WTC11 (cell line): ENCODE results near the gene FGFBP2. TPM values are rescaled to one million over a fixed set of nuclear protein-coding genes. Genes with fewer than 3 reads are reported as not detected.
A peak's percentile ranks its signal among the peaks of the same experiment; 100 is the strongest.

Source experiments
- ATAC-seq: fragments of 200-7000 bp; cut with Tn5 transposase; 2 replicates; pipeline ENCODE4 v1.10.0; 2021; ENCODE audit warnings: mild to moderate bottlenecking, moderate library complexity
- CTCF ChIA-PET: fragments of 300-600 bp; sonication (Branson Sonifier 250); formaldehyde crosslinking; loops from one replicate; lab custom pipeline; 2021; ENCODE audit warnings: antibody characterized with exemption; lab: Charles Lee
- POLR2A ChIA-PET: fragments of 350-600 bp; sonication (Branson Sonifier 250); formaldehyde crosslinking; loops from one replicate; lab custom pipeline; 2021; ENCODE audit warnings: antibody characterized with exemption; lab: Charles Lee
- DNase-seq: peaks from one replicate; pipeline ENCODE4 v3.0.0; 2021; ENCODE audit warnings: low spot score
- H3K27ac Mint-ChIP-seq: 2 replicates; pipeline ENCODE4 v1.8.0; 2021; ENCODE audit warnings: mixed read lengths
- H3K27me3 Mint-ChIP-seq: 2 replicates; pipeline ENCODE4 v1.8.0; 2021; ENCODE audit warnings: low read depth, mild to moderate bottlenecking, moderate library complexity, mixed read lengths
- H3K36me3 Mint-ChIP-seq: 2 replicates; pipeline ENCODE4 v1.8.0; 2021; ENCODE audit warnings: mixed read lengths
- H3K4me1 Mint-ChIP-seq: 2 replicates; pipeline ENCODE4 v1.8.0; 2022; ENCODE audit warnings: mixed read lengths
- H3K4me3 Mint-ChIP-seq: 2 replicates; pipeline ENCODE4 v1.8.0; 2021; ENCODE audit warnings: mild to moderate bottlenecking, moderate library complexity, mixed read lengths
- H3K9me3 Mint-ChIP-seq: 2 replicates; pipeline ENCODE4 v1.8.0; 2021; ENCODE audit warnings: mixed read lengths
- AR ChIP-seq: fragments of 250-450 bp; sonication (Bioruptor Pico); IDR thresholded peaks from 2 replicates; pipeline ENCODE4 v1.9.0; 2021; ENCODE audit warnings: mild to moderate bottlenecking
- ATF1 ChIP-seq: sonication (generic); formaldehyde crosslinking; IDR thresholded peaks from 2 replicates; pipeline ENCODE4 v1.8.1; 2023; ENCODE audit warnings: mild to moderate bottlenecking, moderate library complexity, missing genetic modification reagents
- ESRRA ChIP-seq: sonication (generic); formaldehyde crosslinking; IDR thresholded peaks from 2 replicates; pipeline ENCODE4 v1.8.1; 2022; ENCODE audit warnings: mild to moderate bottlenecking, missing genetic modification reagents, borderline replicate concordance
- GABPB1 ChIP-seq: sonication (generic); formaldehyde crosslinking; IDR thresholded peaks from 2 replicates; pipeline ENCODE4 v1.8.1; 2023; ENCODE audit warnings: mild to moderate bottlenecking, missing genetic modification reagents
- GTF2I ChIP-seq: fragments of 250-450 bp; sonication (Bioruptor Pico); conservative IDR thresholded peaks from 2 replicates; pipeline ENCODE4 v1.4.0; 2021; ENCODE audit warnings: mild to moderate bottlenecking
- HMGXB4 ChIP-seq: sonication (generic); formaldehyde crosslinking; IDR thresholded peaks from 2 replicates; pipeline ENCODE4 v1.8.1; 2023; ENCODE audit warnings: mild to moderate bottlenecking, moderate library complexity, missing genetic modification reagents
- IRF1 ChIP-seq: sonication (generic); formaldehyde crosslinking; IDR thresholded peaks from 2 replicates; pipeline ENCODE4 v1.8.0; 2023; ENCODE audit warnings: missing genetic modification reagents
- JUN ChIP-seq: sonication (generic); formaldehyde crosslinking; IDR thresholded peaks from 2 replicates; pipeline ENCODE4 v1.8.0; 2023; ENCODE audit warnings: mild to moderate bottlenecking, missing genetic modification reagents
- MYBL2 ChIP-seq: sonication (generic); formaldehyde crosslinking; IDR thresholded peaks from 2 replicates; pipeline ENCODE4 v1.8.1; 2023; ENCODE audit warnings: mild to moderate bottlenecking, moderate library complexity, missing genetic modification reagents
- NR1H2 ChIP-seq: sonication (generic); formaldehyde crosslinking; IDR thresholded peaks from 2 replicates; pipeline ENCODE4 v1.9.0; 2021; ENCODE audit warnings: mild to moderate bottlenecking, moderate library complexity, missing genetic modification reagents
- NR3C1 ChIP-seq: sonication (generic); formaldehyde crosslinking; conservative IDR thresholded peaks from 2 replicates; pipeline ENCODE4 v1.8.1; 2023; ENCODE audit warnings: low read depth, mild to moderate bottlenecking, missing genetic modification reagents
- RELA ChIP-seq: sonication (generic); formaldehyde crosslinking; IDR thresholded peaks from 2 replicates; pipeline ENCODE4 v1.8.1; 2022; ENCODE audit warnings: missing genetic modification reagents, mild to moderate bottlenecking, borderline replicate concordance
- SMAD3 ChIP-seq: sonication (generic); formaldehyde crosslinking; IDR thresholded peaks from 2 replicates; pipeline ENCODE4 v1.8.0; 2022; ENCODE audit warnings: missing genetic modification reagents, mild to moderate bottlenecking, borderline replicate concordance
- SP1 ChIP-seq: sonication (generic); formaldehyde crosslinking; conservative IDR thresholded peaks from 2 replicates; pipeline ENCODE4 v1.8.1; 2022; ENCODE audit warnings: missing genetic modification reagents
- STAT6 ChIP-seq: sonication (generic); formaldehyde crosslinking; conservative IDR thresholded peaks from 2 replicates; pipeline ENCODE4 v1.8.1; 2023; ENCODE audit warnings: mild to moderate bottlenecking, low read depth, missing genetic modification reagents, moderate library complexity
- USF1 ChIP-seq: sonication (generic); formaldehyde crosslinking; IDR thresholded peaks from 2 replicates; pipeline ENCODE4 v1.8.0; 2022; ENCODE audit warnings: mild to moderate bottlenecking, missing genetic modification reagents
- ZMAT4 ChIP-seq: fragments of 250-450 bp; sonication (Bioruptor Pico); IDR thresholded peaks from 2 replicates; pipeline ENCODE4 v1.9.0; 2021; ENCODE audit warnings: mild to moderate bottlenecking
- ZNF138 ChIP-seq: sonication (generic); formaldehyde crosslinking; conservative IDR thresholded peaks from 2 replicates; pipeline ENCODE4 v1.8.1; 2022; ENCODE audit warnings: mild to moderate bottlenecking, moderate library complexity, missing genetic modification reagents
- ZNF232 ChIP-seq: sonication (generic); formaldehyde crosslinking; IDR thresholded peaks from 2 replicates; pipeline ENCODE4 v1.8.0; 2022; ENCODE audit warnings: mild to moderate bottlenecking, missing genetic modification reagents
- ZNF263 ChIP-seq: sonication (generic); formaldehyde crosslinking; IDR thresholded peaks from 2 replicates; pipeline ENCODE4 v1.8.1; 2022; ENCODE audit warnings: low read depth, mild to moderate bottlenecking, moderate library complexity, missing genetic modification reagents
- ZNF317 ChIP-seq: sonication (generic); formaldehyde crosslinking; IDR thresholded peaks from 2 replicates; pipeline ENCODE4 v1.8.1; 2023; ENCODE audit warnings: low read depth, mild to moderate bottlenecking, moderate library complexity, missing genetic modification reagents, borderline replicate concordance
- ZNF416 ChIP-seq: fragments of 250-450 bp; sonication (Bioruptor Pico); IDR thresholded peaks from 2 replicates; pipeline ENCODE4 v1.9.0; 2021; ENCODE audit warnings: mild to moderate bottlenecking, inconsistent platforms
- ZNF671 ChIP-seq: fragments of 250-450 bp; sonication (Bioruptor Pico); IDR thresholded peaks from 2 replicates; pipeline ENCODE4 v1.8.0; 2021; ENCODE audit warnings: mild to moderate bottlenecking
- ZSCAN18 ChIP-seq: fragments of 250-450 bp; sonication (Bioruptor Pico); IDR thresholded peaks from 2 replicates; pipeline ENCODE4 v2.1.2; 2022; ENCODE audit warnings: mild to moderate bottlenecking, moderate library complexity
- total RNA-seq: library from RNA; stranded (reverse); gene quantifications from 3 replicates; pipeline ENCODE4 v1.2.3, GENCODE V29; 2021

Gene FGFBP2
- total RNA-seq, 1 experiment from 2014 or later: 0.24 TPM

- TF ChIP-seq ZNF671 (CRISPR knock-in tag) (no peak), ZNF416 (CRISPR knock-in tag) (no peak), GTF2I (CRISPR knock-in tag) (no peak), ZNF232 (CRISPR knock-in tag) (no peak), JUN (CRISPR knock-in tag) (no peak), ZNF263 (CRISPR knock-in tag) (no peak), ZSCAN18 (CRISPR knock-in tag) (no peak)
Measured at GRCh38 chr4:15938640-15939039, 24.3 kb downstream of the FGFBP2 start, which contains the start of gene FGFBP1 (continued).

- no peaks in the 10 kb centered on the region for H3K36me3 Mint-ChIP-seq
- peak; percentile 81 for ATAC-seq
- H3K27me3 Mint-ChIP-seq: no peaks in the 10 kb centered on the region
- peak; percentile 25 for DNase-seq
- peaks cover 11% of the 10 kb centered on the region for H3K4me1 Mint-ChIP-seq
- no peak overlapping the region for H3K27ac Mint-ChIP-seq
- TF ChIP-seq MYBL2 (CRISPR knock-in tag) (no peak), ZNF138 (CRISPR knock-in tag) (no peak), ZNF416 (CRISPR knock-in tag) (no peak), SMAD3 (no peak), STAT6 (CRISPR knock-in tag) (no peak), ZNF671 (CRISPR knock-in tag) (no peak), RELA (CRISPR knock-in tag) (no peak), ZNF317 (CRISPR knock-in tag) (no peak), JUN (CRISPR knock-in tag) (no peak), NR1H2 (CRISPR knock-in tag) (no peak), USF1 (no peak), AR (CRISPR knock-in tag) (no peak), GABPB1 (no peak), IRF1 (CRISPR knock-in tag) (no peak), ATF1 (no peak), ESRRA (no peak), SP1 (no peak), ZMAT4 (CRISPR knock-in tag) (no peak), HMGXB4 (CRISPR knock-in tag) (no peak), NR3C1 (CRISPR knock-in tag) (no peak)
- ChIA-PET CTCF (interaction anchor here (0.9 to 3.8 kb wide), 4 partner anchors 18 to 132 kb away, joined by 3 to 20 read pairs (median 16); no protein-coding TSS in a partner anchor), POLR2A (no interaction called here)
- no peak overlapping the region for H3K4me3 Mint-ChIP-seq
- H3K9me3 Mint-ChIP-seq: no peaks in the 10 kb centered on the region
Measured at GRCh38 chr4:15938182-15938581, 24.8 kb downstream of the FGFBP2 start.
